OCI-LY3 (cell line): ENCODE measurements around the gene RASA1.

ENCODE experiments used
- CTCF ChIP-seq: fragments of 200-600, 300-600 bp; sonication (generic); IDR thresholded peaks from 2 replicates; pipeline ENCODE4 v1.5.1; 2014; ENCODE audit warnings: antibody characterized with exemption, low read length, low read depth
- EZH2phosphoT487 ChIP-seq: fragments of 200-600 bp; shearing (Covaris generic); IDR thresholded peaks from 2 replicates; pipeline ENCODE4 v1.6.1; 2018; ENCODE audit warnings: antibody characterized with exemption, mixed run types, low read depth

GRCh38 chr5:87405472-87406155 lies 137.9 kb downstream of the RASA1 start:
- TF ChIP-seq CTCF (no peak), EZH2phosphoT487 (no peak)
